Measurements from ENCODE around the gene L2HGDH.

- TF ChIP-seq, protein P1, sequence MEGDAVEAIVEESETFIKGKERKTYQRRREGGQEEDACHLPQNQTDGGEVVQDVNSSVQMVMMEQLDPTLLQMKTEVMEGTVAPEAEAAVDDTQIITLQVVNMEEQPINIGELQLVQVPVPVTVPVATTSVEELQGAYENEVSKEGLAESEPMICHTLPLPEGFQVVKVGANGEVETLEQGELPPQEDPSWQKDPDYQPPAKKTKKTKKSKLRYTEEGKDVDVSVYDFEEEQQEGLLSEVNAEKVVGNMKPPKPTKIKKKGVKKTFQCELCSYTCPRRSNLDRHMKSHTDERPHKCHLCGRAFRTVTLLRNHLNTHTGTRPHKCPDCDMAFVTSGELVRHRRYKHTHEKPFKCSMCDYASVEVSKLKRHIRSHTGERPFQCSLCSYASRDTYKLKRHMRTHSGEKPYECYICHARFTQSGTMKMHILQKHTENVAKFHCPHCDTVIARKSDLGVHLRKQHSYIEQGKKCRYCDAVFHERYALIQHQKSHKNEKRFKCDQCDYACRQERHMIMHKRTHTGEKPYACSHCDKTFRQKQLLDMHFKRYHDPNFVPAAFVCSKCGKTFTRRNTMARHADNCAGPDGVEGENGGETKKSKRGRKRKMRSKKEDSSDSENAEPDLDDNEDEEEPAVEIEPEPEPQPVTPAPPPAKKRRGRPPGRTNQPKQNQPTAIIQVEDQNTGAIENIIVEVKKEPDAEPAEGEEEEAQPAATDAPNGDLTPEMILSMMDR (IDR thresholded peaks at IDR 0.05), result no peak
- TF ChIP-seq POLR2A (IDR thresholded peaks at IDR 0.05), result no peak
Observed at GRCh38 chr14:50230401-50230700, 81.7 kb downstream of the L2HGDH start.
